Keratinocyte (primary cell): ENCODE data around the gene LYPD6B.

Experiments
- CTCF ChIP-seq, 3 experiments: IDR thresholded peaks in 1 of 3; conservative IDR thresholded peaks in 1 of 3; optimal IDR thresholded peaks in 1 of 3; 2 replicates in 2 of 3; 3 replicates in 1 of 3; pipeline versions ENCODE3 to v1.5.1; 2011; ENCODE audit warnings: low read length in 3 of 3, mild to moderate bottlenecking in 3 of 3, moderate library complexity in 2 of 3, control low read depth in 1 of 3, inconsistent platforms in 1 of 3; ENCODE audit not compliant: insufficient read depth in 2 of 3; ENCODE audit errors: extremely low read depth in 1 of 3
- EZH2 ChIP-seq: IDR thresholded peaks from one replicate; pipeline ENCODE4 v1.6.1; 2012; ENCODE audit warnings: inconsistent platforms, mild to moderate bottlenecking, low read length, moderate library complexity

- TF ChIP-seq CTCF (optimal IDR thresholded peaks at IDR 0.05 in 1 of 3, IDR thresholded peaks at IDR 0.05 in 1 of 3, conservative IDR thresholded peaks at IDR 0.05 in 1 of 3; ENCODE audit: extremely low read depth in 1 of 3, insufficient read depth in 2 of 3, low read length in 3 of 3) (no peak), EZH2 (no peak)
Observed at GRCh38 chr2:149031396-149031795, 7.1 kb upstream of the LYPD6B start.
